ENCODE data around the gene HBQ1.
"Not testable (repeated sequence)": the region's sequence is repeated elsewhere in the genome, so short reads cannot be mapped to it uniquely, and the experiment has no call there.

Gene HBQ1

DNA sequence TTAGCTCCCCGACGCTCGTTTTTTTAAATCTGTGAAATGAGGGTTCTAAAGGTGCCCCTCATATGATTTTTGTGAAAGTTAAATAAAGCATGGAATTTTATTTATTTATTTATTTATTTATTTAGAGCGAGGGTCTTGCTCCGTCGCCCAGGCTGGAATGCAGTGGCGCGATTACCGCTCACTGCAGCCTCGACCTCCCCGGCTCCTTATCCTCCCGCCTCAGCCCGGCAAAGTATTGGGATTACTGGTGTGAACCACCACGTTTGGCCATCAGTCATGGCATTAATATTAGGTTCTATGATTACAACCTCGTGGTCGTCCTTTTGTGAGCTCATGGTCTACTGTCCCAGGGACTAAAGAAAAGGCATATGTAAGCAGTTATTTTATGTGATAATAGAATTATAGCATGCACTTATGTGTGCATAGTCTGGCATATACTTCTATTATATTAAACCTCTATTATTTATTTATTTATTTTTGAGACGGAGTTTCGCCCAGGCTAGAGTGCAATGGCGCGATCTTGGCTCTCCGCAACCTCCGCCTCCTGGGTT is 49.5 kb downstream of the HBQ1 start:
- no peaks in the 10 kb centered on the region for H3K9me3 ChIP-seq (ENCODE audit: control insufficient read depth, insufficient read depth, low read length)
- no peak overlapping the region for H3K27ac ChIP-seq (ENCODE audit: low read depth, low read length)
- TF ChIP-seq CTCF (IDR thresholded peaks at IDR 0.05; ENCODE audit: low read depth, low read length, poor library complexity, severe bottlenecking) (no peak), EZH2phosphoT487 (IDR thresholded peaks at IDR 0.05; ENCODE audit: borderline replicate concordance, low read length) (no peak)
- H3K27me3 ChIP-seq (ENCODE audit: control insufficient read depth, low read length): no peaks in the 10 kb centered on the region
- peaks cover 29% of the 10 kb centered on the region for H3K4me1 ChIP-seq (ENCODE audit: control insufficient read depth, low read length)
- H3K9me2 ChIP-seq (replicated peaks; ENCODE audit: control insufficient read depth, low read length): no peaks in the 10 kb centered on the region
- peak overlapping the region; percentile 94 for H3K4me3 ChIP-seq (ENCODE audit: low read length)
- peaks cover 6% of the 10 kb centered on the region for H3F3A ChIP-seq (ENCODE audit: control insufficient read depth, insufficient read depth)
- H3K79me2 ChIP-seq (ENCODE audit: control insufficient read depth, low read length): peaks cover 42% of the 10 kb centered on the region
- H3K4me2 ChIP-seq (ENCODE audit: low read length): peak overlapping the region; percentile 70
- peaks cover 37% of the 10 kb centered on the region for H3K36me3 ChIP-seq (ENCODE audit: control insufficient read depth, low read length)
- peaks cover 23% of the 10 kb centered on the region for H4K20me1 ChIP-seq (ENCODE audit: control insufficient read depth, insufficient read depth, low read depth, low read length)

DNA sequence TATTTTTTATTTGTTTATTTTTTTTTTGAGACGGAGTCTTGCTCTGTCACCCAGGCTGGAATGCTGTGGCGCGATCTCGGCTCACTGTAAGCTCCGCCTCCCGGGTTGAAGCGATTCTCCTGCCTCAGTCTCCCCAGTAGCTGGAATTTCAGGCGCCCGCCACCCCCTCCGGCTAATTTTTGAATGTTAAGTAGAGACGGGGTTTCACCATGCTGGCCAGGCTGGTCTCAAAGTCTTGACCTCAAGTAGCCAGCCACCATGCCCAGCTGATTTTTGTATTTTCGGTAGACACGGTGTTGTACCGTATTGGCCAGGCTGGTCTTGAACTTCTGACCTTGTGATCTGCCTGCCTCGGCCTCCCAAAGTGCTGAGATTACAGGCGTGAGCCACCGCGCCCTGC is 50.1 kb downstream of the HBQ1 start:
- Histone ChIP-seq H3K4me1 (ENCODE audit: control insufficient read depth, low read length) (peaks cover 31% of the 10 kb centered on the region), H4K20me1 (ENCODE audit: control insufficient read depth, insufficient read depth, low read depth, low read length) (peaks cover 23% of the 10 kb centered on the region), H3K36me3 (ENCODE audit: control insufficient read depth, low read length) (peaks cover 33% of the 10 kb centered on the region), H3K79me2 (ENCODE audit: control insufficient read depth, low read length) (peaks cover 43% of the 10 kb centered on the region)
- H3K9me3 ChIP-seq (ENCODE audit: control insufficient read depth, insufficient read depth, low read length); H3K4me2 ChIP-seq (ENCODE audit: low read length); H3K4me3 ChIP-seq (ENCODE audit: low read length); H3K9me2 ChIP-seq (replicated peaks; ENCODE audit: control insufficient read depth, low read length); H3K27me3 ChIP-seq (ENCODE audit: control insufficient read depth, low read length); H3K27ac ChIP-seq (ENCODE audit: low read depth, low read length); H3F3A ChIP-seq (ENCODE audit: control insufficient read depth, insufficient read depth): not testable (repeated sequence)

All from DOHH2 (cell line).